Fibroblast of mammary gland (primary cell): Measurements from ENCODE around the gene LRMDA.

Experiments used
- DNase-seq: peaks from one replicate; pipeline ENCODE4 v3.0.0-alpha.2; 2010; ENCODE audit warnings: low read depth
- H3K4me3 ChIP-seq: 2 replicates; pipeline ENCODE4 v1.5.1; 2011; ENCODE audit warnings: low read depth, mild to moderate bottlenecking, low read length, moderate library complexity; ENCODE audit not compliant: control insufficient read depth
- CTCF ChIP-seq: conservative IDR thresholded peaks from 2 replicates; pipeline ENCODE4 v1.5.1; 2011; ENCODE audit warnings: low read depth, low read length, inconsistent platforms; ENCODE audit not compliant: control insufficient read depth, insufficient read depth

LRMDA gene

DNA sequence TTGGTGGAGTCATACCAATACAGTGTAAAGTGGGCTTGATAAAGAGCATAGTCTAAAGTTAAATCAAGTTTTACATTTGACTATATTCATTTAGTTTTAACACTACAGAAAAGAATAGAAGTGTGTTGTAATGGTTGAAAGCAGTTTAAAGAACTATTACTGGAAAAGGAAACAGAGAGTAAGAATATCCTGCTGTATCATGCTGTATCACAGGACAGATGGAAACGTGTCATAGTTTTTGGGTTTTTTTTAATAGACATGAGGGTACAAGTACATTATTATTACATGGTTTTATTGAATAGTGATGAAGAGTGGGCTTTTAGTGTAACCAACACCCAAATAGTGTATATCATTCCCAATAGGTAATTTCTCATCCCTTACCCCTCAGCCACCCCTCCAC lies 944.3 kb downstream of the LRMDA start:
- TF ChIP-seq CTCF, result no peak
- DNase-seq, result no peak
- no peak overlapping the region for H3K4me3 ChIP-seq

DNA sequence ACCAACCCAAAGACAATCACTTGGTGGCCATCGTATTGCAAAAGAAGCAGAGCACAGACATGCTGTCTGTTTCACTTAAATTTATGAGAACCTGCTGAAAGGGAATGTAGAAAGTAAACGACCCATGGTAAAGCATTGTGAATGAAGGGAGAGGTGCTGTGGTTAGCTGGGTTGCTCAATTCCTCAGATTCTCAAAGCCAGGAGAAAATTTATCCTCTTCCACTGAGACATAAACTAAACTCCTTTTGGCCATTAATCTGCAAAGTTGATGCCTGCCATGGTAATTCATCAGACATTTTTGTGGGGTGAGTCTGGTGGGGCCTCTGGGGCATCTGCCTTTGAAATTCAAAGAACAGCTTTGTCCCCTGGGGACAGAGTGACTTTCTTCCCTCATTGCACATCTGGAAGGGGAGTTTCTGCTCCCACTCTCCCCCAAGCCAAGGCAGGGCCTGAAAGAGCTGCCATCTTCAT lies 951.0 kb downstream of the LRMDA start:
- TF ChIP-seq CTCF, result no peak
- H3K4me3 ChIP-seq, result no peak overlapping the region
- DNase-seq, result peak; percentile 84

DNA sequence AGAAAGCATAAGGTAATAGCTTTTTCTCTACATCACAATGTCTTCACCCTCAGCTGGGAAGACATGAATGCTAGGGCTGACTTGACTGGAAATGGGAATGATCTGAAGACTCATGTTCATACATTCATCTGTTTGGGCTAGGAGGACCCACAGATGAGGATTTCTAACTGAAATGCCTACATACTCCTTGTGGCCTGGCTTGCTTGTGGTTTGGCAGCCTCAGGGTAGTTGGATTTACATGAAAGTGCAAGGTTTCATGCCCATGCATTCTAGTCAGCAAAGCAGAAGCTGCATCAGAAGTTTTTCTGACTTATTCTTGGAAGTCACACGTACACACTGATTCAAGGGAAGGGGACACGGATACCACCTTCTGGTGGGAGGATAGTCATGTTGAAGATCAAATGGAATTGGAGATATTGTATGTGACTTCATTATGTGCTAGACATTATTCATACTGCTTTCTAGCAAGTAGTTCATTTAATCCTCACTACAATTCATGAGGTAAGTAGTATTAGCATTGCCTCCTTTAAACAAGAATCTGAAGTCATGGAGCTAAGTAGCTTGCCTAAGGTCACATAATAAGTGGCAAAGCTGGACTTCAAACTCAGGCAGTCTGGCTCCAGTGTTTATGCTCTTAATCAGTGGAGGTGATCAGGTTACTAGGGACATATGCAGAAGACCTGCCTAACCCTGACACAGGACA lies 957.0 kb downstream of the LRMDA start:
- no peak overlapping the region for H3K4me3 ChIP-seq
- no peak for DNase-seq
- no peak for TF ChIP-seq CTCF

- no peak overlapping the region for H3K4me3 ChIP-seq
- TF ChIP-seq CTCF, result no peak
- DNase-seq, result peak; percentile 20
These were observed 962.7 kb downstream of the LRMDA start for GRCh38 chr10:76393875-76394706.

DNA sequence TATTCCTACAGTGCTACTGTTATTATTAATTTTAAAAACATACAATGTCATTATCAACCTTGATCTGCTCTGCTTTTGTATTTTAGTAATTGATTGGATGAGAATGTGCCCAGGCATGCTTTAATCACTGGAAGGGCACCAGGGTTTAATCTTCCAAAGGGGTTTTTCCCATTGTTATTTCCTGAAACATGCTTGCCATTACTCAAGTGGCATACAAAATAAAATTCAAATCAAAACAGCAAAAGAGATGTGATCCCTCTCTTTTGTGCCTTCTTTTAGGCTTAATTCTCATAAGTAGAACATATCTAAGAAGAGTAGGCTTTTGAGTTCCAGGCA lies 963.3 kb downstream of the LRMDA start:
- TF ChIP-seq CTCF, result no peak
- no peak overlapping the region for H3K4me3 ChIP-seq
- no peak for DNase-seq

GRCh38 chr10:76395251-76395650 lies 963.8 kb downstream of the LRMDA start:
- no peak overlapping the region for H3K4me3 ChIP-seq
- DNase-seq, result no peak
- TF ChIP-seq CTCF, result no peak
